ENCODE measurements around the gene GAMT. TPM values are rescaled to one million over a fixed set of nuclear protein-coding genes. Genes with fewer than 3 reads are reported as not detected.

GAMT gene
- total and polyA plus RNA-seq, 2 of the 13 experiments (the other 11 are each of a cell fraction or from before 2014, with no cell fraction given) = 115 to 124 TPM

- TF ChIP-seq KDM2A (CRISPR knock-in tag; IDR thresholded peaks at IDR 0.05; ENCODE audit: borderline replicate concordance, low read depth) (peak; percentile 70), TGIF2 (CRISPR knock-in tag; IDR thresholded peaks at IDR 0.05) (no peak), HBP1 (CRISPR knock-in tag; IDR thresholded peaks at IDR 0.05; ENCODE audit: low read depth) (0 out of 2 replicates have a peak, but pooled peaks have one; percentile 37), HNRNPL (IDR thresholded peaks at IDR 0.05; ENCODE audit: low read depth, low read length) (peak; percentile 83; the same call in 1 of the 2 replicates), ARID4A (CRISPR knock-in tag; IDR thresholded peaks at IDR 0.05; ENCODE audit: borderline replicate concordance) (peak; percentile 60; the same call in 1 of the 2 replicates), MLXIP (CRISPR knock-in tag; IDR thresholded peaks at IDR 0.05; ENCODE audit: borderline replicate concordance) (peak; percentile 63; the same call in 1 of the 2 replicates), FOXK2 (IDR thresholded peaks at IDR 0.05) (no peak), ZNF224 (CRISPR knock-in tag; IDR thresholded peaks at IDR 0.05) (peak; percentile 25; the same call in 1 of the 2 replicates), GABPA (IDR thresholded peaks at IDR 0.05; ENCODE audit: low read depth, low read length) (no peak), GABPA (CRISPR knock-in tag; IDR thresholded peaks at IDR 0.05; ENCODE audit: low read depth) (peak; percentile 38; the same call in 1 of the 2 replicates), ZNF12 (CRISPR knock-in tag; IDR thresholded peaks at IDR 0.05) (peak; percentile 57; the same call in 1 of the 2 replicates), ZNF260 (CRISPR knock-in tag; IDR thresholded peaks at IDR 0.05; ENCODE audit: borderline replicate concordance, low read depth) (no peak), ZNF629 (CRISPR knock-in tag; conservative IDR thresholded peaks at IDR 0.05) (peak; percentile 100), RXRB (CRISPR knock-in tag; IDR thresholded peaks at IDR 0.05; ENCODE audit: borderline replicate concordance) (peak; percentile 50; the same call in 1 of the 2 replicates), KDM4B (CRISPR knock-in tag; IDR thresholded peaks at IDR 0.05) (peak; percentile 51; the same call in 1 of the 2 replicates), FOXP1 (IDR thresholded peaks at IDR 0.05) (no peak), FOXP1 (CRISPR knock-in tag; IDR thresholded peaks at IDR 0.05) (peak; percentile 11; the same call in 1 of the 2 replicates), FOXA3 (CRISPR knock-in tag; IDR thresholded peaks at IDR 0.05) (peak; percentile 61; the same call in 1 of the 2 replicates), ZNF761 (CRISPR knock-in tag; conservative IDR thresholded peaks at IDR 0.05) (peak; percentile 75; the same call in 1 of the 2 replicates), ZNF432 (CRISPR knock-in tag; IDR thresholded peaks at IDR 0.05; ENCODE audit: borderline replicate concordance) (no peak), EP300 (IDR thresholded peaks at IDR 0.05; ENCODE audit: low read depth in 2 of 2, low read length in 2 of 2) (peak in 1 of 2 experiments; percentile 70; a peak in 2 of 4 replicates), EP300 (CRISPR knock-in tag; IDR thresholded peaks at IDR 0.05; ENCODE audit: borderline replicate concordance) (peak; percentile 50; the same call in 1 of the 2 replicates)
Observed at GRCh38 chr19:1400281-1401137, 833 bp downstream of the GAMT start (continued).

Measured in HepG2 (cell line).